ENCODE results near the gene TUBG2. TPM values are rescaled to one million over a fixed set of nuclear protein-coding genes. Genes with fewer than 3 reads are reported as not detected.

Gene TUBG2
- total and polyA plus RNA-seq, 10 of the 15 experiments (the other 5 are each of a cell fraction or from before 2014, with no cell fraction given) = 1.2 to 12.5 (median 8.9) TPM

Small RNAs within 50 kb of the gene (microRNA-seq; reads per million reads assigned to microRNA genes)
- not detected for gene MIR6780A

Small RNAs within 50 kb of the gene (small RNA-seq; reads per million reads assigned to genes)
- gene MIR6780A = not detected

Other genes with a start within 250 kb of the TUBG2 start
Only the 7 nearest of the 23 such genes appear.
- gene PSMC3IP, start 81.6 kb upstream of the TUBG2 start, total RNA-seq (2014; rRNA removed) = 17.4 and 18.7 TPM in 2 replicates
- 12.0 and 12.1 TPM in 2 replicates for gene PSMC3IP, start 81.6 kb upstream of the TUBG2 start, total RNA-seq (2014; rRNA removed; fragmentation: Illumina TruSeq; extraction: Trizol)
- gene PSMC3IP, start 81.6 kb upstream of the TUBG2 start, total RNA-seq (2021) = 14.7 and 18.0 TPM in 2 replicates
- 13.5 and 15.0 TPM in 2 replicates for gene PSMC3IP, start 81.6 kb upstream of the TUBG2 start, polyA plus RNA-seq (2011; rRNA removed)
- gene PSMC3IP, start 81.6 kb upstream of the TUBG2 start, polyA plus RNA-seq (2014; fragmentation: Illumina TruSeq; extraction: Trizol) = 25.9 and 28.5 TPM in 2 replicates
- gene PSMC3IP, start 81.6 kb upstream of the TUBG2 start, polyA plus RNA-seq (2014; fragmentation: Nextera tagmentation; extraction: Ambion mirVana) = 1 to 10 TPM; 6.8 to 7.1 TPM
- gene PSMC3IP, start 81.6 kb upstream of the TUBG2 start, polyA plus RNA-seq (2014; rRNA removed) = 24.8 and 26.8 TPM in 2 replicates
- 10 to 100 TPM; 33.1 to 34.5 TPM for gene PSMC3IP, start 81.6 kb upstream of the TUBG2 start, polyA plus RNA-seq (2016; fragmentation: Nextera tagmentation; extraction: Ambion mirVana)
- gene RETREG3, start 49.9 kb upstream of the TUBG2 start, total RNA-seq (2014; rRNA removed) = 38.9 and 42.8 TPM in 2 replicates
- 28.7 and 28.9 TPM in 2 replicates for gene RETREG3, start 49.9 kb upstream of the TUBG2 start, total RNA-seq (2014; rRNA removed; fragmentation: Illumina TruSeq; extraction: Trizol)
- 47.6 and 50.3 TPM in 2 replicates for gene RETREG3, start 49.9 kb upstream of the TUBG2 start, total RNA-seq (2021)
- gene RETREG3, start 49.9 kb upstream of the TUBG2 start, polyA plus RNA-seq (2011; rRNA removed) = 34.9 and 50.6 TPM in 2 replicates
- gene RETREG3, start 49.9 kb upstream of the TUBG2 start, polyA plus RNA-seq (2014; fragmentation: Illumina TruSeq; extraction: Trizol) = 20.5 and 23.3 TPM in 2 replicates
- gene RETREG3, start 49.9 kb upstream of the TUBG2 start, polyA plus RNA-seq (2014; fragmentation: Nextera tagmentation; extraction: Ambion mirVana) = 1 to 10 TPM; 7.0 to 9.0 TPM
- 21.5 and 21.7 TPM in 2 replicates for gene RETREG3, start 49.9 kb upstream of the TUBG2 start, polyA plus RNA-seq (2014; rRNA removed)
- 10 to 100 TPM; 26.8 to 27.8 TPM for gene RETREG3, start 49.9 kb upstream of the TUBG2 start, polyA plus RNA-seq (2016; fragmentation: Nextera tagmentation; extraction: Ambion mirVana)
- 103 and 115 TPM in 2 replicates for gene TUBG1, start 49.6 kb upstream of the TUBG2 start, total RNA-seq (2014; rRNA removed)
- gene TUBG1, start 49.6 kb upstream of the TUBG2 start, total RNA-seq (2014; rRNA removed; fragmentation: Illumina TruSeq; extraction: Trizol) = 58.3 and 69.9 TPM in 2 replicates
- 120 and 126 TPM in 2 replicates for gene TUBG1, start 49.6 kb upstream of the TUBG2 start, total RNA-seq (2021)
- 25.8 and 43.3 TPM in 2 replicates for gene TUBG1, start 49.6 kb upstream of the TUBG2 start, polyA plus RNA-seq (2011; rRNA removed)
- gene TUBG1, start 49.6 kb upstream of the TUBG2 start, polyA plus RNA-seq (2014; fragmentation: Illumina TruSeq; extraction: Trizol) = 66.1 and 121 TPM in 2 replicates
- 10 to 100 TPM; 40.0 to 40.3 TPM for gene TUBG1, start 49.6 kb upstream of the TUBG2 start, polyA plus RNA-seq (2014; fragmentation: Nextera tagmentation; extraction: Ambion mirVana)
- 100.0 and 110 TPM in 2 replicates for gene TUBG1, start 49.6 kb upstream of the TUBG2 start, polyA plus RNA-seq (2014; rRNA removed)
- 100 to 1,000 TPM; 216 to 256 TPM for gene TUBG1, start 49.6 kb upstream of the TUBG2 start, polyA plus RNA-seq (2016; fragmentation: Nextera tagmentation; extraction: Ambion mirVana)
- 15.8 and 22.3 TPM in 2 replicates for gene PLEKHH3, start 17.7 kb downstream of the TUBG2 start, total RNA-seq (2014; rRNA removed)
- 7.0 and 7.8 TPM in 2 replicates for gene PLEKHH3, start 17.7 kb downstream of the TUBG2 start, total RNA-seq (2014; rRNA removed; fragmentation: Illumina TruSeq; extraction: Trizol)
- gene PLEKHH3, start 17.7 kb downstream of the TUBG2 start, total RNA-seq (2021) = 35.5 and 38.0 TPM in 2 replicates
- gene PLEKHH3, start 17.7 kb downstream of the TUBG2 start, polyA plus RNA-seq (2011; rRNA removed) = 4.0 and 14.0 TPM in 2 replicates
- gene PLEKHH3, start 17.7 kb downstream of the TUBG2 start, polyA plus RNA-seq (2014; fragmentation: Illumina TruSeq; extraction: Trizol) = 1.5 and 3.9 TPM in 2 replicates
- gene PLEKHH3, start 17.7 kb downstream of the TUBG2 start, polyA plus RNA-seq (2014; fragmentation: Nextera tagmentation; extraction: Ambion mirVana) = 1 to 10 TPM in 1 of 2 experiments, under 1 TPM in 1; 0.31 to 2.1 TPM
- 29.5 and 31.3 TPM in 2 replicates for gene PLEKHH3, start 17.7 kb downstream of the TUBG2 start, polyA plus RNA-seq (2014; rRNA removed)
- 10 to 100 TPM; 10.3 to 11.8 TPM for gene PLEKHH3, start 17.7 kb downstream of the TUBG2 start, polyA plus RNA-seq (2016; fragmentation: Nextera tagmentation; extraction: Ambion mirVana)
- 25.2 and 34.2 TPM in 2 replicates for gene CCR10, start 22.6 kb downstream of the TUBG2 start, total RNA-seq (2014; rRNA removed)
- gene CCR10, start 22.6 kb downstream of the TUBG2 start, total RNA-seq (2014; rRNA removed; fragmentation: Illumina TruSeq; extraction: Trizol) = 1.7 and 2.3 TPM in 2 replicates
- 54.0 and 61.3 TPM in 2 replicates for gene CCR10, start 22.6 kb downstream of the TUBG2 start, total RNA-seq (2021)
- gene CCR10, start 22.6 kb downstream of the TUBG2 start, polyA plus RNA-seq (2011; rRNA removed) = 1.7 and 2.6 TPM in 2 replicates
- 0.22 and 0.82 TPM in 2 replicates for gene CCR10, start 22.6 kb downstream of the TUBG2 start, polyA plus RNA-seq (2014; fragmentation: Illumina TruSeq; extraction: Trizol)
- gene CCR10, start 22.6 kb downstream of the TUBG2 start, polyA plus RNA-seq (2014; fragmentation: Nextera tagmentation; extraction: Ambion mirVana) = under 1 TPM; 0.05 to 0.27 TPM
- gene CCR10, start 22.6 kb downstream of the TUBG2 start, polyA plus RNA-seq (2014; rRNA removed) = 21.0 and 30.9 TPM in 2 replicates
- 10 to 100 TPM; 60.3 to 63.6 TPM for gene CCR10, start 22.6 kb downstream of the TUBG2 start, polyA plus RNA-seq (2016; fragmentation: Nextera tagmentation; extraction: Ambion mirVana)
- gene CNTNAP1, start 23.2 kb downstream of the TUBG2 start, total RNA-seq (2014; rRNA removed) = 11.1 and 12.9 TPM in 2 replicates
- 7.4 and 8.0 TPM in 2 replicates for gene CNTNAP1, start 23.2 kb downstream of the TUBG2 start, total RNA-seq (2014; rRNA removed; fragmentation: Illumina TruSeq; extraction: Trizol)
- 26.0 and 29.9 TPM in 2 replicates for gene CNTNAP1, start 23.2 kb downstream of the TUBG2 start, total RNA-seq (2021)
- 10.2 and 19.6 TPM in 2 replicates for gene CNTNAP1, start 23.2 kb downstream of the TUBG2 start, polyA plus RNA-seq (2011; rRNA removed)
- gene CNTNAP1, start 23.2 kb downstream of the TUBG2 start, polyA plus RNA-seq (2014; fragmentation: Illumina TruSeq; extraction: Trizol) = 10.6 and 14.1 TPM in 2 replicates
- 1 to 10 TPM in 1 of 2 experiments, under 1 TPM in 1; 0.95 to 1.9 TPM for gene CNTNAP1, start 23.2 kb downstream of the TUBG2 start, polyA plus RNA-seq (2014; fragmentation: Nextera tagmentation; extraction: Ambion mirVana)
- 22.0 and 26.6 TPM in 2 replicates for gene CNTNAP1, start 23.2 kb downstream of the TUBG2 start, polyA plus RNA-seq (2014; rRNA removed)
- 1 to 10 TPM; 2.5 to 2.7 TPM for gene CNTNAP1, start 23.2 kb downstream of the TUBG2 start, polyA plus RNA-seq (2016; fragmentation: Nextera tagmentation; extraction: Ambion mirVana)
- 16.4 and 21.3 TPM in 2 replicates for gene EZH1, start 85.8 kb downstream of the TUBG2 start, total RNA-seq (2014; rRNA removed)
- 15.5 and 17.3 TPM in 2 replicates for gene EZH1, start 85.8 kb downstream of the TUBG2 start, total RNA-seq (2014; rRNA removed; fragmentation: Illumina TruSeq; extraction: Trizol)
- 15.7 and 22.1 TPM in 2 replicates for gene EZH1, start 85.8 kb downstream of the TUBG2 start, total RNA-seq (2021)
- 39.8 and 43.3 TPM in 2 replicates for gene EZH1, start 85.8 kb downstream of the TUBG2 start, polyA plus RNA-seq (2011; rRNA removed)
- 23.7 and 27.1 TPM in 2 replicates for gene EZH1, start 85.8 kb downstream of the TUBG2 start, polyA plus RNA-seq (2014; fragmentation: Illumina TruSeq; extraction: Trizol)
- gene EZH1, start 85.8 kb downstream of the TUBG2 start, polyA plus RNA-seq (2014; fragmentation: Nextera tagmentation; extraction: Ambion mirVana) = 1 to 10 TPM; 6.1 to 6.2 TPM
- 24.7 and 25.4 TPM in 2 replicates for gene EZH1, start 85.8 kb downstream of the TUBG2 start, polyA plus RNA-seq (2014; rRNA removed)
- gene EZH1, start 85.8 kb downstream of the TUBG2 start, polyA plus RNA-seq (2016; fragmentation: Nextera tagmentation; extraction: Ambion mirVana) = 10 to 100 TPM; 14.9 to 15.4 TPM